ENCODE data around the gene PRR14L.

GRCh38 chr22:31631436-31631835 is 118.5 kb downstream of the PRR14L start:
- TF ChIP-seq POLR2A (IDR thresholded peaks at IDR 0.05) (no peak), CTCF (IDR thresholded peaks at IDR 0.05) (no peak), POLR2AphosphoS5 (IDR thresholded peaks at IDR 0.05) (no peak), EP300 (IDR thresholded peaks at IDR 0.05) (no peak)

All from upper lobe of left lung (tissue), 4 donors.